ENCODE measurements around the gene SMARCAD1.

Gene SMARCAD1

GRCh38 chr4:94207469-94208224 lies at the start of gene SMARCAD1:
Gene SMARCAD1, plus strand, starts transcription at chr4:94207865. Its CDS starts 530 bp downstream, at chr4:94208395.
- peak; percentile 73 to 84 for DNase-seq

- no peak for DNase-seq
Measured at GRCh38 chr4:94158883-94159282, 48.8 kb upstream of the SMARCAD1 start.

- DNase-seq, result no peak
Measured at GRCh38 chr4:94159790-94160189, 47.9 kb upstream of the SMARCAD1 start.

GRCh38 chr4:94160774-94161173 lies 46.9 kb upstream of the SMARCAD1 start:
- DNase-seq, result no peak

- no peak for DNase-seq
Measured at GRCh38 chr4:94165256-94165655, 42.4 kb upstream of the SMARCAD1 start.

- no peak for DNase-seq
Measured at GRCh38 chr4:94168321-94168720, 39.3 kb upstream of the SMARCAD1 start.

- DNase-seq, result no peak
Measured at GRCh38 chr4:94169803-94170372, 37.8 kb upstream of the SMARCAD1 start.

- no peak for DNase-seq
Measured at GRCh38 chr4:94171616-94172015, 36.0 kb upstream of the SMARCAD1 start.

- DNase-seq, result no peak
Measured at GRCh38 chr4:94175553-94176261, 32.0 kb upstream of the SMARCAD1 start.

GRCh38 chr4:94177822-94178221 lies 29.8 kb upstream of the SMARCAD1 start:
- DNase-seq, result no peak

- no peak for DNase-seq
Measured at GRCh38 chr4:94181815-94182214, 25.9 kb upstream of the SMARCAD1 start.

- DNase-seq, result no peak
Measured at GRCh38 chr4:94202769-94203168, 4.9 kb upstream of the SMARCAD1 start.

- DNase-seq, result no peak
Measured at GRCh38 chr4:94208266-94208665, 601 bp downstream of the SMARCAD1 start.

- no peak for DNase-seq
Measured at GRCh38 chr4:94208918-94209317, 1.3 kb downstream of the SMARCAD1 start.

GRCh38 chr4:94211861-94212260 lies 4.2 kb downstream of the SMARCAD1 start:
- DNase-seq, result no peak

GRCh38 chr4:94214703-94215319 lies 7.1 kb downstream of the SMARCAD1 start:
- DNase-seq, result no peak

GRCh38 chr4:94216394-94216793 lies 8.7 kb downstream of the SMARCAD1 start:
- DNase-seq, result no peak

GRCh38 chr4:94219402-94219801 lies 11.7 kb downstream of the SMARCAD1 start:
- DNase-seq, result no peak

- no peak for DNase-seq
Measured at GRCh38 chr4:94221916-94222315, 14.3 kb downstream of the SMARCAD1 start.

- no peak for DNase-seq
Measured at GRCh38 chr4:94225449-94225848, 17.8 kb downstream of the SMARCAD1 start.

- DNase-seq, result no peak
Measured at GRCh38 chr4:94226763-94227162, 19.1 kb downstream of the SMARCAD1 start.

GRCh38 chr4:94228493-94229216 lies 21.0 kb downstream of the SMARCAD1 start:
- DNase-seq, result no peak

- DNase-seq, result no peak
Measured at GRCh38 chr4:94232519-94232918, 24.9 kb downstream of the SMARCAD1 start.
